Measurements from ENCODE around the gene TBC1D4. TPM values are rescaled to one million over a fixed set of nuclear protein-coding genes. Genes with fewer than 3 reads are reported as not detected.
"Not testable (repeated sequence)": the region's sequence is repeated elsewhere in the genome, so short reads cannot be mapped to it uniquely, and the experiment has no call there.

The TBC1D4 gene
- total RNA-seq, 1 donor from 2014 or later, result 47.1 TPM

- peaks cover 5% of the 10 kb centered on the region for H3K4me1 Mint-ChIP-seq (ENCODE audit: unreplicated experiment)
- no peak for DNase-seq (ENCODE audit: extremely low spot score, unreplicated experiment)
- no peaks in the 10 kb centered on the region for H3K27me3 Mint-ChIP-seq
- H3K36me3 Mint-ChIP-seq, result peaks cover 22% of the 10 kb centered on the region
- TF ChIP-seq CTCF (conservative IDR thresholded peaks at IDR 0.05), result no peak
- H3K9me3 Mint-ChIP-seq, result no peaks in the 10 kb centered on the region
- no peak overlapping the region for H3K27ac Mint-ChIP-seq
- H3K4me3 Mint-ChIP-seq, result no peak overlapping the region
These were observed 125.5 kb downstream of the TBC1D4 start for GRCh38 chr13:75356421-75356820.

- Mint-ChIP-seq H3K27me3 (no peaks in the 10 kb centered on the region), H3K4me3 (no peak overlapping the region), H3K9me3 (no peaks in the 10 kb centered on the region), H3K27ac (no peak overlapping the region), H3K4me1 (ENCODE audit: unreplicated experiment) (peaks cover 5% of the 10 kb centered on the region), H3K36me3 (peaks cover 22% of the 10 kb centered on the region)
- DNase-seq (ENCODE audit: extremely low spot score, unreplicated experiment), result no peak
- TF ChIP-seq CTCF (conservative IDR thresholded peaks at IDR 0.05), result no peak
These were observed 126.4 kb downstream of the TBC1D4 start for GRCh38 chr13:75355609-75356008.

- no peak overlapping the region for H3K4me3 Mint-ChIP-seq
- no peak for TF ChIP-seq CTCF (conservative IDR thresholded peaks at IDR 0.05)
- H3K36me3 Mint-ChIP-seq, result peaks cover 26% of the 10 kb centered on the region
- peaks cover 5% of the 10 kb centered on the region for H3K4me1 Mint-ChIP-seq (ENCODE audit: unreplicated experiment)
- no peak for DNase-seq (ENCODE audit: extremely low spot score, unreplicated experiment)
- H3K27ac Mint-ChIP-seq, result no peak overlapping the region
- H3K9me3 Mint-ChIP-seq, result no peaks in the 10 kb centered on the region
- H3K27me3 Mint-ChIP-seq, result no peaks in the 10 kb centered on the region
These were observed 128.2 kb downstream of the TBC1D4 start for GRCh38 chr13:75353781-75354193.

GRCh38 chr13:75352641-75353327 lies 129.2 kb downstream of the TBC1D4 start:
- peaks cover 5% of the 10 kb centered on the region for H3K4me1 Mint-ChIP-seq (ENCODE audit: unreplicated experiment)
- no peak overlapping the region for H3K4me3 Mint-ChIP-seq
- no peak for DNase-seq (ENCODE audit: extremely low spot score, unreplicated experiment)
- peaks cover 33% of the 10 kb centered on the region for H3K36me3 Mint-ChIP-seq
- TF ChIP-seq CTCF (conservative IDR thresholded peaks at IDR 0.05), result no peak
- no peak overlapping the region for H3K27ac Mint-ChIP-seq
- H3K27me3 Mint-ChIP-seq, result no peaks in the 10 kb centered on the region
- H3K9me3 Mint-ChIP-seq, result no peaks in the 10 kb centered on the region

GRCh38 chr13:75351538-75351937 lies 130.4 kb downstream of the TBC1D4 start:
- not testable (repeated sequence) for H3K4me1 Mint-ChIP-seq (ENCODE audit: unreplicated experiment); H3K27ac Mint-ChIP-seq; H3K9me3 Mint-ChIP-seq; H3K27me3 Mint-ChIP-seq; DNase-seq (ENCODE audit: extremely low spot score, unreplicated experiment); H3K4me3 Mint-ChIP-seq
- H3K36me3 Mint-ChIP-seq, result peaks cover 33% of the 10 kb centered on the region

- no peak for DNase-seq (ENCODE audit: extremely low spot score, unreplicated experiment)
- no peaks in the 10 kb centered on the region for H3K27me3 Mint-ChIP-seq
- no peaks in the 10 kb centered on the region for H3K4me1 Mint-ChIP-seq (ENCODE audit: unreplicated experiment)
- no peak overlapping the region for H3K4me3 Mint-ChIP-seq
- H3K27ac Mint-ChIP-seq, result no peak overlapping the region
- H3K9me3 Mint-ChIP-seq, result no peaks in the 10 kb centered on the region
- peaks cover 25% of the 10 kb centered on the region for H3K36me3 Mint-ChIP-seq
- TF ChIP-seq CTCF (conservative IDR thresholded peaks at IDR 0.05), result no peak
These were observed 134.0 kb downstream of the TBC1D4 start for GRCh38 chr13:75347925-75348324.

Data from type B pancreatic cell (in vitro differentiated cells).